CD1c-positive myeloid dendritic cell (primary cell): Measurements from ENCODE around the gene MAGIX.
"Not testable (repeated sequence)": the region's sequence is repeated elsewhere in the genome, so short reads cannot be mapped to it uniquely, and the experiment has no call there.

Experiments
- DNase-seq: peaks from one replicate; pipeline ENCODE4 v3.0.0-alpha.2; 2016; ENCODE audit errors: extremely low spot score

MAGIX gene

DNA sequence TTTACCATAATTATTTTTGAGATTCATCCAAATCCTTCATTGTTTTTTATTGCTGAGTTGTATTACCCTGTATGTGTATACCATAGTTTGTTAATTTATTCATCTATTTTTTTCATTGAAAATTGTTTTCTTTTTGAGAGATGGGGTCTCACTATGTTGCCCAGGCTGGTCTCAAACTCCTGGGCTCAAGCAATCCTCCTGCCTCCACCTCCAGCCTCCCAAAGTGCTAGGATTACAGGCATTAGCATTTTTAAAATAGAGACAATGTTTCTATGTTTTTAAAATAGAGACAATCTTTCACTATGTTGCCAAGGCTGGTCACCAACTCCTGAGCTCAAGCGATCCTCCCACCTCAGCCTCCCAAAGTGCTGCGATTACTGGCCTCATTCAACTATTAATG lies 1.6 kb upstream of the MAGIX start:
- DNase-seq, result no peak

DNA sequence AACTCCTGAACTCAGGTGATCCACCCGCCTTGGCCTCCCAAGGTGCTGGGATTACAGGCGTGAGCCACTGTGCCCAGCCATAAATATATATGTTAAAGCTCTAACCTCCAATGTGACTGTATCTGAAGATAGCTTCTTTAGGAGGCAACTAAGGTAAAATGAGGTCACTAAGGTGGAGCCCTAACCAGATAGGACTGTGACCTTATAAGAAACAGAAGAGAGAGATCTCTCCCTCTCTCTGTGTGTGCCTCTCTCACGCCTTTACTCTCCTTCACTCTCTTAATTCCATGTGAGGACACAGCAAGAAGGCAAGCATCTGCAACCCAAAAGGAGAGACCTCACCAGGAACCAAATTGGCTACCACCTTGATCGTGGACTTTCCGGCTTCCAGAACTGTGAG lies 926 bp upstream of the MAGIX start:
- DNase-seq, result no peak

DNA sequence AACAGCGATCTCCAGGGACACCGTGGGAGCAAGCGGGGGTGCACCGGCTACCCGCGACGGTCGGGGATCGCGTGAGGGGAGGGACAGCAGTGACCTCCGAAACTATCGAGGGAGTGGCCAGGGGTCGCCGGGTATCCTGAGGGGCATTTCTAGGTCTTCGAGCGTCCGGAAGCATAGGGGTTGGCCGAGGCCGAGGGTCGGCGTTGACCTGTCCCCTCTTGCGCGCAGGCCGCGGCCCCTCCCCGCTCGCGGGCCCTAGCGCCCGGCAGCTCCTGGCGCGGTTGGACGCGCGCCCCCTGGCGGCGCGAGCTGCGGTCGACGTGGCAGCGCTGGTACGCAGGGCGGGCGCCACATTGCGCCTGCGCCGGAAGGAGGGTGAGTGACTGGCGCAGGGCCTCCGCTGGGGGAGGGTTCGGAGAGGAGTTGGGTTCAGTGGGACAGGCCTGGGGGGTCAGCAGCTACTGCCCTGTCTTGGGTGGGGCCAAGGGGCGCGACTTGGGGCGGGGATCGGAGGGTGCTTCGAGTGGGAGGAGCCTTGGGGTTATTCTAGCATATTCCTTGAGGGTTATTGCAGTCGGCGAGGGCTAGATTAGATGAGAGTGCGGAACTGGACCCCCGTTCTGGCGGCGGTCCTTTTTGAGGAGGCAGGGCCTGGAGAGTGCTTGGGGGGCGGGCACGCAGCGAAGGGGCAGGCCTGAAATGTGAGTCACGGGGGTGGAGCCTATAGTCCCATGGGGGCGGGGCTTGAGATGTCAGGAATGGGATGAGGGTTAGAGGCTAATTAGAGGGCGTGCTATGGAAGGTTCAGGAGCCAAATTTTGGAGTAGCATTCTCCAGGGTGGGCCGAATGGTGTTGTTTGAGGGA lies 1.2 kb downstream of the MAGIX start:
- DNase-seq, result peak; percentile 89

DNA sequence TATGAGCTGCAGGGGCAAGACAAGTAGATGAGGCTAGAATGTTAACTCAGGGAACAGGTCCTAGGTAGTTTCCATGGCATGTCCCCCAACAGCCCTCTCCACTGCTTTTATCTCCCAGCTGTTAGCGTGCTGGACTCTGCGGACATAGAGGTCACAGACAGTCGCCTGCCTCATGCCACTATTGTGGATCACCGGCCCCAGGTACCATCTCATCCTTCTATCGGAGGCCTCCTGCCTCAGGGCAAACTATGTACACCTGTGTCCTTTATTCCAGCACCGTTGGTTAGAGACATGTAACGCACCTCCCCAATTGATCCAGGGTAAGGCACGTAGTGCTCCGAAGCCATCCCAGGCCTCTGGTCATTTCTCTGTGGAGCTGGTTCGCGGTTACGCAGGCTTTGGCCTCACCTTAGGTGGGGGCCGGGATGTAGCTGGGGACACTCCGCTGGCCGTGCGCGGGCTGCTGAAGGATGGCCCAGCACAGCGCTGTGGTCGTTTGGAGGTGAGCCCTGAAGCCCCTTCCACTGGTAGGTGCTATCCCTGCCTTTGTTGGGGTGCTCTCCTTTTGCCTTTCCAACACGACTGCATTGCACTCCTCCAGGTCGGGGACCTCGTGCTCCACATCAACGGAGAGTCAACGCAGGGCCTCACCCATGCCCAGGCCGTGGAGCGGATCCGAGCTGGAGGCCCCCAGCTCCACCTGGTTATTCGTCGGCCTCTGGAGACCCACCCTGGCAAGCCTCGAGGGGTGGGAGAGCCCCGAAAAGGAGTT lies 2.2 kb downstream of the MAGIX start:
- DNase-seq, result no peak

DNA sequence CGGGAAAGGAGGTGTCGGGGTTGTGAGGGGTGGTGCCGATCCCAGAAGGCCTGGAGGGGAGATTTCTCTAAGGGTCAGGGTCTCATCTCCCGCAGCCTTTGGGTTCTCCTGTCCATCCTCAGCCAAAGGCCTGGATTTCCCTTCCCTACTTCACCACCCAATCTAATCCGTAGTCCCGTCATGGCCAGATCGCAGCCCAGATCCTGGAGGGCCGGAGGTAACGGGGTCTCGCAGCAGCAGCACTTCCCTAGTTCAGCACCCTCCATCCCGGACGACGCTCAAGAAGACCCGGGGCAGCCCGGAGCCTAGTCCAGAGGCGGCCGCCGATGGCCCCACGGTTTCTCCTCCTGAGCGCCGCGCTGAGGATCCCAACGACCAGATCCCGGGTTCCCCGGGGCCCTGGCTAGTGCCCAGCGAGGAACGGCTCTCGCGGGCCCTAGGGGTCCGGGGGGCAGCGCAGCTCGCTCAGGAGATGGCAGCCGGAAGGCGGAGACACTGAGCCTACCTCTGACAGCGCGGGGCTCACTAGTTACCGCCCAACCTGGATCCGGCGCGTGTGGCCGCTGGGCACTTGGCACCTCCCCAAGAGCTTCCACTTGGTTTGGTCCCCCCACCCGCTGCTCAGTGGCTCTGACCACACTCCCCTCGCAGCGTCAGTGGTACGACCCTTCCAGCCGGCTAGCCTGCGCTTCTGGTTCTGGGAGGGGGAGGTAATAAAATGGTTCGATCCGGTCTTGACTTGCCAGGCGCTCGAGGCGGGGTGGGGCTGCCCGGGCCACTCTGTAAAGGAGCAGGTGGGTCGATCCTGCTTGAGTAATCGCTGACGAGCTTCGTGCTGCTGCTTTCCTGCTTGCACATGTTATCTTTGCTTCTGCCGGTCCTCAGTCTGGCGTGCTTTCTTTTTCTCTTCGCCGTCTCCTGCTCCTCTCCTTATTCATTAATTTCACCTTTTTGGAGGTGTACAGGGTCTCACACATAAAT lies 3.6 kb downstream of the MAGIX start:
- DNase-seq, result peak; percentile 73

DNA sequence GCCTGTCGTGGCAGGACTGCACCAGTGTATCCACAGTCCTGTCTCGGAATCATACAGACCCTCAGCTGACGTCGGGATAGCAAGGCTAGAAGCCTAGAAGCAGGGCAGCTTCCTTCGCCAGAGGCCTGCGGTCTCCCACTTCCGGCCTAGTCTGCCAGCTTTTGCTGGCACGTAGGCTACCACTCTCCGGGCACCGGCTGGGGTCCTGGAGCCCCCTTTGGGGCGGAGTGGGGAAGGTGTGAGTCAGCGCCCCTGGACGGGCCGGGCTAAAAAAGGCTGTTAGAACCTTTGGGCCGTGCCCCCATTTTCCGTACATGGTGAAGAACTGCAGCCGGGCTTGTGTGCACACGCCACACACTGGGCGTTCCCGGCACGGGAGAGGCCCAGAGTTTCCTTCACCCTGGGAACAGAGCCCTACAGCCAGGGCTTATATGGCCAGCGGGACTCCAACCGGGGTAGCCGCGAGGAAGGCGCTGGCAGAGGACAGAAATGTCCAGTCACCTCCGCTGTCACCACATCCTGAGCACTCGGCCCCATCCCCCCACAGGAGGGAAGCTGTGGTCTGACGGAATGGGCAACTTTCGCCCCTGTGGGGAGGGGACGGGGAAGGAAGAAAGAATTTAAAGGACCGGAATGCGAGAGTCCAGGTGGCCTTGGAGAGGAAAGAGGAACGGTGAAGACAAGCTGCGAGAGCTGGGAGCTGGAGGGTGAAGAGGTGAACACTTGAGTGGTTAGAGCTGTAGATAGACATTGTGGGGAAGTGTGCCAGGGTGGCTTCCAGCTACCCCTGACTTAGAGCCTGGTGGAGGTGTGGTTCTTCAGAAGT lies 4.6 kb downstream of the MAGIX start:
- DNase-seq, result peak; percentile 77

DNA sequence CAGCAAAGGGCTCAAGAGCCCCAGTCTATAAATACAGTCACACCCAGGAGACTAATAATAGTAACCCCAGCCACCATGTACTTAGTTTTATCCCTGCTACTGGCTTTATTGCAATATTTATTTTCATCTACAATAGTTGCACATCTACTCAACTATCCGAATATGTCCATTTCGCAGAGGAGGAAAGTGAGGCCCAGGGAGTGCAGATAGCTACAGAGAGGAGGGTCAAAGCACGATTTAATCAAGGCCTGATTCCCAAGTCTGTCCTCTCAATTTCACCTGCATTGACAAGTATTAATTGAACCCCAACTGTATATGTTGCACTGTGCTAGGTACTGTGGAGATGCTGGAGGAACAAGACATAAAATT lies 5.2 kb downstream of the MAGIX start:
- DNase-seq, result no peak

DNA sequence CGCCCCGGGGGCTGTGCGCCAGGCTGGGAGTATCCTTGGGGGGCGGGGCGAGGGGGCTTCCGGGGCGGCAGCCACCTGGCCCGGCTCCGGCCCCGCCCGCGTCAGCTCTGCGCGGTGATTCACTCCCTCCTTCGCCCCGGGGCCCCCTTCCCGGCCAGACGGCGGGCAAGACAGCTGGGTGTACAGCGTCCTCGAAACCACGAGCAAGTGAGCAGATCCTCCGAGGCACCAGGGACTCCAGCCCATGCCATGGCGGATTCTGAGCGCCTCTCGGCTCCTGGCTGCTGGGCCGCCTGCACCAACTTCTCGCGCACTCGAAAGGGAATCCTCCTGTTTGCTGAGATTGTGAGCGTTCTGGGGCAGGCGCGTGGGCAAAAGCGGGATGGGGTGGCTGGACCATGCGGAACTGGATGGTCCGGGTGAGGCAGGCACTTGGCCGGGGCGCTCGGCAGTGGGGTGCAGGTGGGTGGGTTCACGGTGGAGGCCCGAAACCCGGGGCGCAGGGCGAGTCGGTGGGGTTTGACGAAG lies 9.3 kb downstream of the MAGIX start, which contains the start of gene PLP2:
PLP2 (plus strand) TSS at position 147 of the 528 bp plus-strand sequence; CDS start at position 250, 103 bp downstream.
- peak; percentile 48 for DNase-seq

DNA sequence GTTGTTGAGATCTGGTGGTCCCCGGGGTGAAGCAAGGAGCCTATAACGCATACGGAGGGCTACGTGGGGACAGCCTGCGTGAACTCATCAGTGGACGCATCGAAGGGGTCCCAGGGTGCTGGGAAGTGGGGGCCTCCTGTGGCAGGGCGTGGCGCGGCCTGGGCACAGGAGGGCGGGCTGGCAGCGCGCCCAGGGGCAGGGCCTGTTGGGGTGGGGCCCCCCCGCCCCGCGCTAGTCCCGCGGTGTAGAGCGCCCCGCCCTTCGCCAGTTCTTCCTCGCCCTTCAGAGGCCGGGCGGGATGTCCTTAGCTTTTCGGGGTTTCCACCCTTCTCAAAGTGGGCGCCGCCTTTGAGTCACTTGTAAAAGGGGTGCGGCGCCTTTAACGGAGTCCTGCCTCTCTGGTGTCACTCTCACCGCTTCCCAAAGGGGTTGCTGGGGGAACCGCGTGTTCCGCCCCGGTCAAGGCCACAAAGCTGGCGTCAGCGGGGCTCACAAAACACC lies 9.8 kb downstream of the MAGIX start:
- DNase-seq, result peak; percentile 77

DNA sequence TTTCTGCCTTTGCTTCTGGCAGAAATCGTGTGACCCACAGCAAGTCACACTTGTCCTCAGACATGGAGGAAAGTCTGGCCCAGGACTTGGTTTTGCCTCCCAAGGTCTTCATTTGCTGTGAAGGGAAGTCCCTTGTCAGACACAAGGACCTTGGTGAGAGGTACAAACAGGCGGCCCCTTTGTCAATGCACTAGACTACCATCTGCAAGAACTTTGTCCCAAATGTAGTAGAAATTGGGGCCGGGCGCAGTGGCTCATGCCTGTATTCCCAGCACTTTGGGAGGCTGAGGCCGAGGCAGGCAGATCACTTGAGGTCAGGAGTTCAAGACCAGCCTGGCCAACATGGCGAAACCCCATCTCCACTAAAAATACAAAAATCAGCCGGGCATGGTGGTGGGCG lies 11.0 kb downstream of the MAGIX start:
- not testable (repeated sequence) for DNase-seq

DNA sequence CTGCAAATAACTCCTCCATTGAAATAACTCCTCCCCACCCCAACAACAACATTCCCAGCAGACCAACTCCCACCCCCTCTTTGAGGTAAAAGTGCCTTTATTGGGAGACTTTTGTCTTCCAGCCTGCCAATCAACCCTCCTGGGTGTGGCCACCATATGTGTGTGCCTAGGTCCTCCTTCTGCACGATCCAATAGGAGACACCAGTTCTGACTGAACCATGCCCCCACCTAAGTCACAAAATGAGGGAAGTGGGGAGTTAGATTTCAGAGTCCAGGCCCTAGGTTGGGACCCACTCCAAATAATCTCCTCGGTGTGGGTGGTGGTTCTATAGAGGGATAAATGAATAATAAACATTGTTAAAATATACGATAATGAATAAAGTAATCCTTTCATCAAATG lies 12.2 kb downstream of the MAGIX start:
- DNase-seq, result no peak

DNA sequence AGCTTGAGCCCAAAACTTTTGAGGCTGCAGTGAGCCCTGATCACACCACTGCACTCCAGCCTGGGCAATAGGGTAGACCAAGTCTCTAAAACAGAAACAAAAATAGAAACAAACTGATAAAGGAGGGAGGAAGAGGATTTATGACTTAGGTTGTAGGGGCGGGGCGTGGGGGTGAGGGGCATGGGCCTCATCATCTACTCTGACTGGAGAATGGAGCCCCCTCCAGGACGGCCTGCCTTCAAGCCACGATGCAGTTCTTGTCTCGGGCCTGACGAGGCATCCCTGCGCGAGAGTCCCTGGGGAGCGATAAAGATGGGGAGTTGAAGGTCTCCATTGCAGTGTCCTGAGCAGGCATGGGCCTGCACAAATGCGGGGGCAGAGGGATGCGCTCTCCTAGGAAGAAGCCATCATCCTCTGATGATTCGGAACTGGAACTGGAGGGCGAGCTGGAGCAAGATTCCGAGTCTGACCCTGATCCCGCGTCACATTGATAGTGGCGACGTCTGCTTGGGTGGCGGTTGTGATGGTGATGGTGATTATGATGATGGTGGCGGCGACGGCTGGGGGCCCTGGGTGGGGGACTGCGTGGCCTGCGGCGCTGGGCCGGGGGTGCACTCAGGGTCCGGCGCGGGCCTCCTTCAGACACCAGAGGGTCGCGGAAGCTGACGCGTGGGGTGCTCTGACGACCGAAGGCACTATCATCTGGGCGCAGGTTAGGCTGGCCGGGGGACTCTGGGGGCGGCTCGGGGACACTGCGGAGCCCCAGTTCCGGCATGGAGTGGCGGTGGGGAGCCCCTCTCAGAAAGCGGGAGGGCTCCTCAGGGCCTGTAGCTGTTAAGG lies 13.1 kb downstream of the MAGIX start:
- no peak for DNase-seq

DNA sequence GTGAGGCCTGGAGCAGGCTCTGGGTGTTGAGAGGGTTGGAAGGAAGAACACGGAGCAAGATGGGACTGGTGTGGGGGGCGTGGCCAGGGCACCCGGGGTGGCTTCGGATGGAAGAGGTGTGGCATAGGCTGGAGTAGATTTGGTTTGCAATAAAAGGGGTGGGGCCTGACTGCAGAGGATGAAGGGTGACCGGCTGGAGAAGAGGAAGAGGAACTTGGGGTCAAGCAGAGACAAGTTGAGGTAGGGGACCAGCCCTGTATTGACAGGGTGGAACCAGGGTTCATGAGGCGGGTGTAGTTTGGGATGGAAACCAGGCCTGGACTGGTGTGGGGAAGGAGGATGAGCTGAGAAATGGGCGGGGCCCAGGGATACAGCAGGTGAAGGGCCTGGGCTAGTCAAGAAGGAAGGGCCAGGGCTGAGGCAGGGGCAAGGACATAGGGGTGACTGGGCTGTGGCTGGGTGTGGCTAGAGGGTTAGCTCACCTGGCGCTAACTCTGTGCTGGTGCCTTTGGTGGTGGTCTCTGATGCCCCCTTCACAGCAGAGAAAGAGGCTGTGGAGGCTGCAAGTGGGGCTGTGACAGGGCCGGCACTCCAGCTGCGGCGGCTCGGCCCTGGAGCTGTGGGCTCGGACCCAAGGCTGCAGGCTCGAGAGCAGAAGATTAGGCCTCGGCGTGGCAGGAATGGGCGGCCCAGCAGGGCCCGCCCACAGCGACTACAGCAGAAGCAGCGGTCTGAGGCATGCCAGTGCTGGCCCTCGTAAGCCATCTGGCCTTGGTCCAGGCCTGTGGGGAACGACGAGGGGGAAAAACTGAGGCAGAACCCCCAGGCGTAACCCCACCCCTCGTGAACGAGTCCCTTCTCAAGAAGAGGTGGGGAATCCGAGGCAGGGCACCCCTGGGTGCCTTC lies 14.1 kb downstream of the MAGIX start:
- DNase-seq, result peak; percentile 38

DNA sequence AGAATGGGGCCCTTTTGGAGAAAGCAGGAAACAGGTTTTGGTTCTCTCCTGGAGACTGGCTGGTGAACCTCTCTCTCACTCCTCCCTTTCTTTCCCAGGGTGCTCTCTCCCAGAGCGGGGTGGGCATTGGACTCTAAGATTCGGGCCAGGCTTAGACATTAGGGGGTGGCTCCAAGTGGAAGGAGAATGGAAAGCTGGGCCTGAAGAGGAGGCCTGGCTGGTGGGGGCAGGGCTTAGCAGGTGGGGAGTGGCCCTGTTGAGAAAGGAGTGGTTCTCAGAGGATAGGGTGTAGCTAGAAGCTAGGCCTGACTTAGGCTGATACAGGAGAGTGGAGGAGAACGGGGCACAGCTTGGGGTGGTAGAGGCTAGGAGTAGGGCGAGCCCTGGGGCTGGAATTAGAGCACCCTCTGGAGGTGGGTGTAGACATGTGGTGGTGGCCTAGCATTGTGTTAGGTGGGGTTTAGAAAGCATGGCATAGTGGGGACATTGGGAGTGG lies 14.8 kb downstream of the MAGIX start:
- no peak for DNase-seq

DNA sequence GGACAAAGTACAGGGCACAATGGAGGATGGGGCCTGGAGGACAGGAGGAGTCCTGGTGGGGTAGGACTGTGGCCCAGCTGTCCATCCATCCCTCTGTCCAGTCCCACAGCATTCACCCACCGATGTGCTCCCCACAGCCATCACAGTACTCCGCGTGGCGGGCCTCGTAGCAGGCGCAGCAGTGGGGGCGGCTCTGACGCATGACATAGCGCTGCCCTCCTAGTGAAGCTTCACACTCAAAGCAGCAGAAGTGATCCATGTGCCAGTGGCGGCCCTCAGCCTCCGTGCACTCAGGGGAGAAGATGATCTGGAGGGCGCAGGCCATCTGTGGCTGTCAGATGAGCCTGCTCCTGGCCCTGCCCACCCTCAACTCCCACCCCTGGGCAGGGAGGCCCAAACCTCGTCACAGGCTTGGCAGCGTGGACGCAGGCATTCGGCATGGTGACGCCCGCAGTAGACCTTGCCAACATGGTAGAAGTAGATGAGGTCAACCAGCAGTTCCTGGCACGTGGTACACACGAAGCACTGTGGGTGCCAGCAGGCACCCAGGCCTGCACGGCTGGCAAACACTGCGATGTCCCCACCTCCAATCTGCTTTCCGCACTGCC lies 15.4 kb downstream of the MAGIX start:
- DNase-seq, result no peak

DNA sequence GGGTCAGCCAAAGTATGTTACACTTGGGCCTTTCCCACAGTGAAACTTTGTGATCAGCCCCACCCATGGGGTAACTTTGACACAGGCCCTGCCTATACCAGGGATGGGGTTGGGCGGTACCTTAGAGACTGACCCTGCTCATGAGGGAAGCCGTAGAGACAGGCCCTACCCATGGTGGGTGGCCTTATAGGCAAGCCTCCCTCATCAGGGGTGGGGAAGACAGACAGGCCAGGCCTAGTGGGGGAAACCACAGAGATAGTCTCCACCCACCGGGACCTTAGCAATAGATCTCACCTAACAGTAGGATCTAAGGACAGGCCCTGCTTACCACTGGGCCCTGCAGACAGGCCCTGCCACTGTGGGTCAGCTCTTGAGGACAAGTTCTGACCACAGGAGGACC lies 16.0 kb downstream of the MAGIX start:
- DNase-seq, result no peak

DNA sequence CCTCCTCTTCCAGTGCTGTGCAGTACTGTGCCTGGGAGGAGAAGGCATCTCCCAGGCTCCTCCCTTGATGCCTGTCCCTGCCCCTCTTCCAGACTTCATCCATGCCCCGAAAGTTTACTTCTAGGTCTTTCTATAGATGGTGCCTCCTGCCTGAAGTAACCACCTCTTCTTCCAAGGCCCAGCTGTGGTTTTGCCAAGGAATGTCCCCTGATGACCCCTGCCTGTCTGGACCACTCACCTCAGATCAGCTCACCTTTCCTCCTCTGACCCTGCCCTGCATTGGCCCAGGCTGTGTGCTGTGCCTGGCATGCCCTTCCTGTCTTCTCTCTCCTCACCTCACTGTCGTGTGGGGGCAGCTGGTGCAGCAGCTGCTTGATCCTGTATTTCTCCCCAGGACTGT lies 16.8 kb downstream of the MAGIX start:
- no peak for DNase-seq
